Femur (tissue), 1 donor: ENCODE results near the gene MAGOHB.
"Not testable (repeated sequence)": the region's sequence is repeated elsewhere in the genome, so short reads cannot be mapped to it uniquely, and the experiment has no call there.

Source experiments
- DNase-seq: peaks from one replicate; pipeline ENCODE4 v3.0.0-alpha.2; 2017

MAGOHB gene

GRCh38 chr12:10612110-10612509 lies 1.3 kb downstream of the MAGOHB start:
- no peak for DNase-seq

GRCh38 chr12:10611258-10611657 lies 2.2 kb downstream of the MAGOHB start:
- DNase-seq: not testable (repeated sequence)

- no peak for DNase-seq
These were observed 3.2 kb downstream of the MAGOHB start for GRCh38 chr12:10610188-10610587.

DNA sequence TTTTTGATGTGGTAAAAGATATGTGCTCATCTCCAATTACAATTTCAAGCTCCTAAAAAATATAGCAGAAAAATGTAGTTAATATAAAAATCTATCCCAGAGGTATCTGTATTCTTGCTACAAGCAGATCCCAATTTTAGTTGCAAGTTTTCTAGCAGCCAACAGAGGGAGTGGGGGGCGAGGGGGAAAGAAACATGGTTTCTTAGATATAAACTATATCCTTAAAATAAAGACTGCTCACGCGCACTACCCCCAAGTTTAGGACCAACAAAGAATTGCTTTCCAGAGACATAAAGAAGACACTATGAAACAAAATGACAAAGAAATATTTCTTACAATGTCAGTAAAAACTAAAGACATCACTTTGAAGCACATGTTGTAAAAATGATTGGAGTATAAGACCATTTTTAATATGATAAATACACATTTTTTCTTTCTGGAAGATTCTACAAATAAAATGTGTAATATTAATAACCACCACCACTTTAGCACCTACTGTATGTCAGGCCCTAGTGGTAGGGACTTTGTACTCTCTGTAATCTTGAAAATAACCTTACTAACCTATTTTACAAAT lies 5.4 kb downstream of the MAGOHB start:
- DNase-seq: no peak

DNA sequence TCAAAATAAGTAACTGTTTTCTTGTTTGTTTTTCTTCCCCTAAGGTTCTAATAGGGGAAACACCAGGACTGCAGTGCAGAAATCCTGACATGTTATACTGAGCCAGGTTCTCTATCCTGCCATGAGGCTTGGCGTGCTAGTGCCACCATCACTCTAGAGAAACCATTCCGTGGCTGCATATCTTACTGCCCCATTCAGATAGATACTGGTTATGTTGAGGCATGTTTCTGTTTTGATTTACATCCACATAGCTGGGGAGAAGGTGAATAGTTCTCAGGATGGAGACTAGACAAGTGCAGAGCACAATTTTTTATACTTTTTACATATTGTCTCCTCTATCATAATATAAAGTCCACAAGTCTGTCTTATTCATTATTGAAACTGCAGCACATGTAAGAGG lies 11.5 kb downstream of the MAGOHB start:
- no peak for DNase-seq

GRCh38 chr12:10600988-10601387 lies 12.4 kb downstream of the MAGOHB start:
- no peak for DNase-seq

DNA sequence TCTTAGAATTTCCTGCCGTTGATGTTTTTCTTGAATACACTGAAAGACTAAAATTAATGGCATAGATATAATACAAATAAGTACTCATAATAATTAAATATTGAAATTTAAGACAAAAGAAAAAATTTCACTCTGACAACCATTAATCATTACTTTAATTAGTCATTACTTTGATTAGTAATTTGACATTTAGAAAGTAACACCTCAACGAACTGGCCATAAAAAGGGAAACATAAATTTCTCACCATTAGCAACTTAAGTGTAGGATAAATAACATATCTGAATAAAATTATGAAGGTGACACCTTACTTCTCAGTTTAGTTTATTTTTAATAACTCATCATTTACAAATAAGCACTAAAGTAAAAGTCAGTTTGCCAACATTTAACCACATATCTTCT lies 17.5 kb downstream of the MAGOHB start:
- DNase-seq: no peak

- DNase-seq: no peak
These were observed 22.4 kb downstream of the MAGOHB start for GRCh38 chr12:10590966-10591365.

GRCh38 chr12:10584415-10584814 lies 29.0 kb downstream of the MAGOHB start:
- no peak for DNase-seq

- no peak for DNase-seq
These were observed 30.7 kb downstream of the MAGOHB start for GRCh38 chr12:10582704-10583103.

GRCh38 chr12:10582133-10582532 lies 31.3 kb downstream of the MAGOHB start:
- not testable (repeated sequence) for DNase-seq

GRCh38 chr12:10574307-10574706 lies 39.1 kb downstream of the MAGOHB start:
- DNase-seq: no peak

DNA sequence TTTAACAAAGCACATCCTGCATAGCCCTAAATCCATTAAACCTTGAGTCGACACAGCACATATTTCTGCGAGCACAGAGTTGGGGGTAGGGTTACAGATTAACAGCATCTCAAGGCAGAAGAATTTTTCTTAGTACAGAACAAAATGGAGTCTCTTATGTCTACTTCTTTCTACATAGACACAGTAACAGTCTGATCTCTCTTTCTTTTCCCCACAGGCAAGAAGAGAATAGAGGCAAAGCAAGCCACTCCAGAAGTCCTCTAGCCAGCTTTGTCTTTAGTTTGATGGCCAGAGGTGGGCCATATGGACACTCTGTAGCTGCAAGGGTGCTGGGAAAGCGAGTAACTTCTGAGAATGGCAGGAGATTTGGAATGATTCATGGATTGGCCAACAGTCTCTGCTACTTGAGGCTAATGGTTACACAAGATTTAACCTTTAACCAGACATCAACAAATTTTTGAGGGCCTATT lies 41.4 kb downstream of the MAGOHB start:
- DNase-seq: not testable (repeated sequence)

GRCh38 chr12:10571141-10571540 lies 42.3 kb downstream of the MAGOHB start:
- no peak for DNase-seq

- DNase-seq: no peak
These were observed 45.6 kb downstream of the MAGOHB start for GRCh38 chr12:10567813-10568212.

DNA sequence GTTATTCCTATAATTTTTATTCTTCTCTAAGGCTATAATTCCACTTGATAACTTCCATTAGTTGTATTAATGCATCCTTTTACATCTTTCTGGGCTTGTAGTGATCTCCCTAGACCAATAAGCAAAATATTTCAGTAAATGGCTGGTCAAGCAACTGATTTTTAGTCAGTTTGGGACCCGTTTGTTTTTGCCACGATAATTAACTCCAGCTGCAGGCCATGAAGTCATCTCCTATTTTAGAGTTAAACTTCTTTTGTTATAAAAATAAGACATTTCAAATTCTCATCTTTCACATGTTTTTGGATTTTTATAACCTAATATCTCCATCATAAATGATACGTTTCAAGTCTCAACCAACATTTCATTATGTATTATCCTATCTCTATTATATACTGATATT lies 49.4 kb downstream of the MAGOHB start:
- DNase-seq: no peak

- DNase-seq: no peak
These were observed 50.4 kb downstream of the MAGOHB start for GRCh38 chr12:10563002-10563401.

- DNase-seq: no peak
These were observed 51.0 kb downstream of the MAGOHB start for GRCh38 chr12:10562306-10562933.

- no peak for DNase-seq
These were observed 54.2 kb downstream of the MAGOHB start for GRCh38 chr12:10559244-10559643.

GRCh38 chr12:10558789-10559188 lies 54.6 kb downstream of the MAGOHB start:
- no peak for DNase-seq

DNA sequence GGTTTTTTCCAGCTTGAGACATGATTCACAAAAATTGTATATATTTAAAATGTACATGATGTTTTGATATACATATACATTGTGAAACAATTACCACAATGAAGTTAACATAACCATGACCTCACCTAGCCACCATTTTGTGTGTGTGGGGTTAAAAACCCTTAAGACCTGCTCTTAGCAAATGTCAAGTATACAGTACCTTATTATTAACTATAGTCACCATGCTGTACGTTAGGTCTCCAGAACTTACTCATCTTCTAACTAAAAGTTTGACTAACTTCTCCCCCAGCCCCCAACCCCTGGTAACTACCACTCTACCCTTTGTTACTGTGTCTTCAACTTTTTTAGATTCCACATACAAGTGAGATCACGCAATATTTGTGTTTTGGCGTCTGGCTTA lies 55.1 kb downstream of the MAGOHB start:
- no peak for DNase-seq

- DNase-seq: no peak
These were observed 55.6 kb downstream of the MAGOHB start for GRCh38 chr12:10557766-10558165.

DNA sequence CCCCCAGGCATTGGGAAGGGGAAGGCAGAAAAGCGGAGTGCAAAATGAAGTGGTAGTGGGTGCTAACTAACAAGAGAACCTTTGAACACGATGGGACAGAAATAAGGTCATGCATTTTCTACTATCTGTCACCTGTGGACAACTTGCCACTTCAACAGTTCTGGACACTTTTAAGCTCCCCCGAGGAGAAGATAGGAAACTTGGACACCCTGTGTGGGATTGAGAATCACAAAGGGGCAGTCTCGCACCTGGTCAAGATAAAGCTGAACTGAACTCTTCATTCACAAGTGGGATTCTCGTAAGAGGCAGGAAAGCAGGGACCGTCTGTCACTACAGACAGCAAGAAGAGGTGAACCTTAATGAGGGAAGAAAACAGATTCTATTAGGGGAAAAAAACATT lies 56.1 kb downstream of the MAGOHB start:
- no peak for DNase-seq

- DNase-seq: no peak
These were observed 58.5 kb downstream of the MAGOHB start for GRCh38 chr12:10554756-10555481.
